ENCODE data around the gene STX17.
"Not testable (repeated sequence)": the region's sequence is repeated elsewhere in the genome, so short reads cannot be mapped to it uniquely, and the experiment has no call there.

The STX17 gene

DNA sequence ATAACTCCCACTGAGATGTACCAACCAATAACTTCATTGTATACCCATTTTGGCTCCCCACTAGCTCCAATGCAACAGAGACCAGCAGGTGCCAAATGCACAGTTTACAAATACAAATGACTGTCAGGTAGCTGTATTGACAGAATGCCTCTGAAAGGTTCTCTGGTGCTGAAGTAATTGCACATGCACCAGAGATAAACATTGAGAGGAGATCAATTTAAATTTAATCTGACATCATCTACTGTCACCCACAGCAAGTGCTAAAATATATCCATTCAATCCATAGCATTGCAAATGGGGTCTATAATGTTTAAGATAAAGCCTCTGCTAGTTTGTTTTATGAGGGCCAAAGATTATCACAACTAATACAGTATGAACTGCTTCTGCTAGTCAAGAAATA, 80.2 kb downstream of the STX17 start:
- no peak for TF ChIP-seq ZNF384 (IDR thresholded peaks at IDR 0.05)
- TF ChIP-seq, protein P1, sequence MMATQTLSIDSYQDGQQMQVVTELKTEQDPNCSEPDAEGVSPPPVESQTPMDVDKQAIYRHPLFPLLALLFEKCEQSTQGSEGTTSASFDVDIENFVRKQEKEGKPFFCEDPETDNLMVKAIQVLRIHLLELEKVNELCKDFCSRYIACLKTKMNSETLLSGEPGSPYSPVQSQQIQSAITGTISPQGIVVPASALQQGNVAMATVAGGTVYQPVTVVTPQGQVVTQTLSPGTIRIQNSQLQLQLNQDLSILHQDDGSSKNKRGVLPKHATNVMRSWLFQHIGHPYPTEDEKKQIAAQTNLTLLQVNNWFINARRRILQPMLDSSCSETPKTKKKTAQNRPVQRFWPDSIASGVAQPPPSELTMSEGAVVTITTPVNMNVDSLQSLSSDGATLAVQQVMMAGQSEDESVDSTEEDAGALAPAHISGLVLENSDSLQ (IDR thresholded peaks at IDR 0.05): 0 out of 2 replicates have a peak, but pooled peaks have one; percentile 1
- no peak for DNase-seq (ENCODE audit: extremely low spot score)
- CTCF ChIA-PET: interaction anchor here (1.5 kb wide), 1 partner anchor 39 kb away, joined by 4 read pairs; no protein-coding TSS in a partner anchor
- POLR2A ChIA-PET: no interaction called here

DNA sequence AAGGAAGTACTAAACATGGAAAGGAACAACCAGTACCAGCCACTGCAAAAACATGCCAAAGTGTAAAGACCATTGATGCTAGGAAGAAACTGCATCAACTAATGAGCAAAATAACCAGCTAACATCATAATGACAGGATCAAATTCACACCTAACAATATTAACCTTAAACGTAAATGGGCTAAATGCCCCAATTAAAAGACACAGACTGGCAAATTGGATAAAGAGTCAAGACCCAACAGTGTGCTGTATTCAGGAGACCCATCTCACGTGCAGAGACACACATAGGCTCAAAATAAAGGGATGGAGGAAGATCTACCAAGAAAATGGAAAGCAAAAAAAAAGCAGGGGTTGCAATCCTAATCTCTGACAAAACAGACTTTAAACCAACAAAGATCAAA, 84.1 kb downstream of the STX17 start:
- CTCF ChIA-PET; DNase-seq (ENCODE audit: extremely low spot score); POLR2A ChIA-PET: not testable (repeated sequence)

DNA sequence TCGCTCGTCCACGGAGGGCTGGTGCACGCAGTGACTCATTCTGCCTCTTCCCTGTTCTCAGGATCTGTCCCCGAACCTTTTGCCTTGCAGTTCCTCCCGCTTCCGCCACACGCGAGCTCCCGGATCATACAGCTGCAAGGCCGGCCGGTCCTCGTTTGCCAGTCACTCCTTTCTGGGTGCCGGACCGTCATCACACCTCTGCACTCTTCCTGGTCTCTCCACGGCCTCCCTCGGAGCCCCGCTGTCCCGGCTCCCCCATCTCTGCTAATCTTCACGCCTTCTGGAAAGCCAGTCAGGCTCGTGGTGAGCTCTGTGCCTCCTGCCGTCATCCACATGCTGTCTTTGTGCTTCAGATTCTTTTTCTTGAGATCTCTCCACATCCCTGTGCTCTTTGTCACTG, 91.8 kb downstream of the STX17 start:
- ChIA-PET CTCF (no interaction called here), POLR2A (no interaction called here)
- TF ChIP-seq, protein P1 (IDR thresholded peaks at IDR 0.05): no peak
- TF ChIP-seq SP1 (IDR thresholded peaks at IDR 0.05) (no peak), ZNF384 (IDR thresholded peaks at IDR 0.05) (no peak), LEF1 (IDR thresholded peaks at IDR 0.05; ENCODE audit: borderline replicate concordance) (no peak), NFRKB (IDR thresholded peaks at IDR 0.05) (no peak), CTBP1 (IDR thresholded peaks at IDR 0.05; ENCODE audit: borderline replicate concordance) (no peak), ELF4 (IDR thresholded peaks at IDR 0.05) (no peak), FOXK2 (IDR thresholded peaks at IDR 0.05) (no peak), SUZ12 (IDR thresholded peaks at IDR 0.05) (no peak), FOXA1 (IDR thresholded peaks at IDR 0.05) (no peak), HDGF (IDR thresholded peaks at IDR 0.05; ENCODE audit: borderline replicate concordance) (no peak), FOXM1 (IDR thresholded peaks at IDR 0.05; ENCODE audit: borderline replicate concordance) (no peak)
- DNase-seq (ENCODE audit: extremely low spot score): no peak

DNA sequence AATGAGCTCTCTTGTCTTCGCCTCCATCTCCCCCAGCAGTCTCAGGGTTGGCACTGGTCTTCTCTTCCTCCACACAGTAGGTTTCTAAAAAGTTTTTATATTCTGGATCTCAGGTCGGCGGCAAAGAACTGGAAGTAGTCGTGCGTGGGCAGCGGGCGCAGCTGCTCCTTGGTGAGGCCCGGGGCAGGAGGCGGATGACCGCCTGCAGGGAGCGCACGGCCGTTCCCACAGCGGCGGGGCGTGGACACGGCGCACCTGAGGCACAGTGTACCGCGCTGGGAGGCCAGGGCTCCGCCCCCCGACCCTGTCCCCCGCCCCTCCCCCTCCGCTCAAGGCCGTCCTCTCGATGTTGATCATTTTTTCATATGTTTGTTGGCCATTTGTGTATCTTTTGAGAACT, 92.4 kb downstream of the STX17 start:
- TF ChIP-seq TARDBP (IDR thresholded peaks at IDR 0.05) (no peak), NFRKB (IDR thresholded peaks at IDR 0.05) (no peak), LEF1 (IDR thresholded peaks at IDR 0.05; ENCODE audit: borderline replicate concordance) (no peak), ZNF384 (IDR thresholded peaks at IDR 0.05) (no peak), BHLHE40 (IDR thresholded peaks at IDR 0.05; ENCODE audit: borderline replicate concordance) (no peak), ELF4 (IDR thresholded peaks at IDR 0.05) (no peak), CTBP1 (IDR thresholded peaks at IDR 0.05; ENCODE audit: borderline replicate concordance) (no peak), FOXA1 (IDR thresholded peaks at IDR 0.05) (no peak)
- no peak for DNase-seq (ENCODE audit: extremely low spot score)
- ChIA-PET CTCF (no interaction called here), POLR2A (no interaction called here)

DNA sequence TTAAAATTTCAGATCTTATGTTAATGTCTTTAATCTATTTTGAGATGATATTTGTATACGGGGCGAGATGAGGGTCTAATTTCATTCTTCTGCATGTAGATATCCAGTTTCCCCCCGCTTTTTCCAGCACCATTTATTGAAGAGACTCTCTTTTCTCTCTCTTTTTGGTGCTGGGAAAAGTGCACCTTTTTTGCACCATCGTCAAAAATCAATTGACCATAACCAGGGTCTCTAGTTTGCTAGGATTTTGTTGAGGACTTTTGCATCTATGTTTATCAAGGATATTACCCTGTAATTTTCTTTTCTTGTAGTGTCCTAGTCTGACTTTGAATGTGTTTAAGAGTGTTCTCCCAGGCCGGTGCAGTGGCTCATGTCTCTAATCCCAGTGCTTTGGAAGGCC, 93.3 kb downstream of the STX17 start:
- no peak for DNase-seq (ENCODE audit: extremely low spot score)
- TF ChIP-seq, protein P1 (IDR thresholded peaks at IDR 0.05): no peak
- TF ChIP-seq FOXK2 (IDR thresholded peaks at IDR 0.05) (no peak), SP1 (IDR thresholded peaks at IDR 0.05) (no peak), CTBP1 (IDR thresholded peaks at IDR 0.05; ENCODE audit: borderline replicate concordance) (no peak), NFRKB (IDR thresholded peaks at IDR 0.05) (no peak), FOXA1 (IDR thresholded peaks at IDR 0.05) (no peak), HDGF (IDR thresholded peaks at IDR 0.05; ENCODE audit: borderline replicate concordance) (no peak), ARNT (IDR thresholded peaks at IDR 0.05) (no peak), BHLHE40 (IDR thresholded peaks at IDR 0.05; ENCODE audit: borderline replicate concordance) (no peak), L3MBTL2 (conservative IDR thresholded peaks at IDR 0.05) (no peak), ELF4 (IDR thresholded peaks at IDR 0.05) (no peak), FOXM1 (IDR thresholded peaks at IDR 0.05; ENCODE audit: borderline replicate concordance) (no peak), ZNF384 (IDR thresholded peaks at IDR 0.05) (no peak), SUZ12 (IDR thresholded peaks at IDR 0.05) (no peak), LEF1 (IDR thresholded peaks at IDR 0.05; ENCODE audit: borderline replicate concordance) (no peak)
- ChIA-PET CTCF (no interaction called here), POLR2A (no interaction called here)

DNA sequence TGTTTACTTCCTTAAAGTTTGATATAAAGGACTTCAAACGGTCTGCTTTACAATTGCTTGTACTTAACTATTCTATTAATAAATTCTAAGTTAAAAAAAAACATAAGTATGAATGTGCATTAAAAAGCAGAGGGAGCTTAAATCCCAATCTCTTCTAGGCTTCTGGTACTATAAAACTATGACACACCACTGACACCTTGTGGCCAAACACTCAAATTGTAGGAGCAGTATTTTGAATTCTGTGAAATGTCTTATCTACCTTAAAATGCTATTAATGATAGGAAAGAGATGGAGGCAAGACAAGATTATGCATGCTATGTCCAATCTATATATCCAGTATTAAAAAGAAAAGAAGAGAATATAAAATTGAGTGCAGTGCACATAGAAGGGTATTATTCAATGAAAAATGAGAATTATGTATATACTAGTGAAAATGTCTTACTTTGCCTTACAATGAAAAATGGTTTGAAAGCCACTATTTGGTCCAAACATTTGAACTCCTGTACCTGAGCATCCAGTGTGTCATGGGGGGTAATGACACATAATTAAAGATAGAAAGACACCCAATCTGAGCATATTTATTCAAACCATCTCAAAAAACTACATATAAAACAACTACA, 104.7 kb downstream of the STX17 start:
- TF ChIP-seq FOXK2 (IDR thresholded peaks at IDR 0.05) (no peak), LEF1 (IDR thresholded peaks at IDR 0.05; ENCODE audit: borderline replicate concordance) (no peak), BHLHE40 (IDR thresholded peaks at IDR 0.05; ENCODE audit: borderline replicate concordance) (no peak), SP1 (IDR thresholded peaks at IDR 0.05) (no peak)
- POLR2A ChIA-PET: no interaction called here
- CTCF ChIA-PET: interaction anchor here (0.6 to 0.7 kb wide), 2 partner anchors 807 to 820 kb away, joined by 3 read pairs; no protein-coding TSS in a partner anchor
- DNase-seq (ENCODE audit: extremely low spot score): peak; percentile 25

DNA sequence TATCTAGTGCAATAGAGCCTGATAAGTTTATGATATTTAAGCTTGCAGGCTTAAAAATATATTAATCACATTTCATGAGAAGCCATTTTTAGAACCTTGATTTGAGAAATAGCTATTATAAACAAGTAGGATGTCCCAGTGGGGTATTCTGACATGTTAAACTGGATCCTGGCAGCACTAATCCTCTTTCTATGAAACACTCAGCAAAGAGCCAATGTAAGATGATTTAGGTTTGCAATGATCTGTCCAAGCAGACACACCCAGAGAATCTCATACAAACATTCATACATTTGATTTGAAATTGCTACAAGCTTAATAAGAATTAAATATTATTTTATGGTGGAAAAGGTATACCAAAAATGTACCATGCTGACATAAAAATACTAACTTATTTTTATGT, 105.8 kb downstream of the STX17 start:
- CTCF ChIA-PET: interaction anchor here (0.6 kb wide), 1 partner anchor 203 kb away, joined by 3 read pairs; no protein-coding TSS in a partner anchor
- DNase-seq (ENCODE audit: extremely low spot score): no peak
- TF ChIP-seq LEF1 (IDR thresholded peaks at IDR 0.05; ENCODE audit: borderline replicate concordance) (no peak), FOXM1 (IDR thresholded peaks at IDR 0.05; ENCODE audit: borderline replicate concordance) (no peak), BHLHE40 (IDR thresholded peaks at IDR 0.05; ENCODE audit: borderline replicate concordance) (no peak), SP1 (IDR thresholded peaks at IDR 0.05) (no peak), CTBP1 (IDR thresholded peaks at IDR 0.05; ENCODE audit: borderline replicate concordance) (no peak), HDGF (IDR thresholded peaks at IDR 0.05; ENCODE audit: borderline replicate concordance) (no peak), TARDBP (IDR thresholded peaks at IDR 0.05) (no peak), NFRKB (IDR thresholded peaks at IDR 0.05) (no peak), ZNF384 (IDR thresholded peaks at IDR 0.05) (no peak), FOXK2 (IDR thresholded peaks at IDR 0.05) (no peak), FOXA1 (IDR thresholded peaks at IDR 0.05) (no peak), L3MBTL2 (conservative IDR thresholded peaks at IDR 0.05) (no peak), ARNT (IDR thresholded peaks at IDR 0.05) (no peak), SUZ12 (IDR thresholded peaks at IDR 0.05) (no peak), ELF4 (IDR thresholded peaks at IDR 0.05) (no peak)
- TF ChIP-seq, protein P1 (IDR thresholded peaks at IDR 0.05): no peak
- POLR2A ChIA-PET: no interaction called here

All from HEK293T (cell line).